ENCODE measurements around the gene POU3F1. TPM values are rescaled to one million over a fixed set of nuclear protein-coding genes. Genes with fewer than 3 reads are reported as not detected.

POU3F1 gene
- total RNA-seq, 1 donor from 2014 or later: 2.8 TPM

- Mint-ChIP-seq H3K9me3 (no peaks in the 10 kb centered on the region), H3K4me3 (no peak overlapping the region), H3K4me1 (ENCODE audit: unreplicated experiment) (no peaks in the 10 kb centered on the region), H3K36me3 (no peaks in the 10 kb centered on the region), H3K27ac (no peak overlapping the region), H3K27me3 (peaks cover 23% of the 10 kb centered on the region)
- no peak for TF ChIP-seq CTCF (conservative IDR thresholded peaks at IDR 0.05)
- no peak for DNase-seq (ENCODE audit: extremely low spot score, unreplicated experiment)
Observed at GRCh38 chr1:38064197-38064903, 17.8 kb upstream of the POU3F1 start.

GRCh38 chr1:38063616-38064015 is 17.0 kb upstream of the POU3F1 start:
- DNase-seq (ENCODE audit: extremely low spot score, unreplicated experiment): no peak
- Mint-ChIP-seq H3K36me3 (no peaks in the 10 kb centered on the region), H3K9me3 (no peaks in the 10 kb centered on the region), H3K27me3 (peaks cover 28% of the 10 kb centered on the region), H3K4me1 (ENCODE audit: unreplicated experiment) (peaks cover 3% of the 10 kb centered on the region), H3K27ac (no peak overlapping the region), H3K4me3 (no peak overlapping the region)
- no peak for TF ChIP-seq CTCF (conservative IDR thresholded peaks at IDR 0.05)

GRCh38 chr1:38062361-38063288 is 16.0 kb upstream of the POU3F1 start:
- Mint-ChIP-seq H3K4me3 (no peak overlapping the region), H3K36me3 (no peaks in the 10 kb centered on the region), H3K4me1 (ENCODE audit: unreplicated experiment) (peaks cover 3% of the 10 kb centered on the region), H3K9me3 (no peaks in the 10 kb centered on the region), H3K27ac (no peak overlapping the region), H3K27me3 (peaks cover 26% of the 10 kb centered on the region)
- no peak for DNase-seq (ENCODE audit: extremely low spot score, unreplicated experiment)
- no peak for TF ChIP-seq CTCF (conservative IDR thresholded peaks at IDR 0.05)

GRCh38 chr1:38061883-38062328 is 15.3 kb upstream of the POU3F1 start:
- H3K4me3 Mint-ChIP-seq: no peak overlapping the region
- peaks cover 3% of the 10 kb centered on the region for H3K4me1 Mint-ChIP-seq (ENCODE audit: unreplicated experiment)
- H3K27me3 Mint-ChIP-seq: peaks cover 21% of the 10 kb centered on the region
- TF ChIP-seq CTCF (conservative IDR thresholded peaks at IDR 0.05): no peak
- no peaks in the 10 kb centered on the region for H3K9me3 Mint-ChIP-seq
- no peaks in the 10 kb centered on the region for H3K36me3 Mint-ChIP-seq
- DNase-seq (ENCODE audit: extremely low spot score, unreplicated experiment): no peak
- H3K27ac Mint-ChIP-seq: no peak overlapping the region

GRCh38 chr1:38061290-38061689 is 14.7 kb upstream of the POU3F1 start:
- Mint-ChIP-seq H3K36me3 (no peaks in the 10 kb centered on the region), H3K9me3 (no peaks in the 10 kb centered on the region), H3K27ac (no peak overlapping the region), H3K4me3 (no peak overlapping the region), H3K27me3 (peaks cover 24% of the 10 kb centered on the region), H3K4me1 (ENCODE audit: unreplicated experiment) (peaks cover 3% of the 10 kb centered on the region)
- no peak for DNase-seq (ENCODE audit: extremely low spot score, unreplicated experiment)
- TF ChIP-seq CTCF (conservative IDR thresholded peaks at IDR 0.05): no peak

Data from type B pancreatic cell (in vitro differentiated cells).